Fibroblast of villous mesenchyme (primary cell): Measurements from ENCODE around the gene IQSEC1. TPM values are rescaled to one million over a fixed set of nuclear protein-coding genes. Genes with fewer than 3 reads are reported as not detected.

Source experiments
- DNase-seq: peaks from one replicate; pipeline ENCODE4 v3.0.0-alpha.2; 2010; ENCODE audit warnings: low read depth
- H3K4me3 ChIP-seq: 2 replicates; pipeline ENCODE4 v1.5.1; 2011; ENCODE audit warnings: low read depth, mild to moderate bottlenecking, low read length
- CTCF ChIP-seq: IDR thresholded peaks from 2 replicates; pipeline ENCODE4 v1.5.1; 2012; ENCODE audit warnings: low read depth, mild to moderate bottlenecking, low read length; ENCODE audit not compliant: insufficient read depth
- total RNA-seq: library from RNA; depleted of rRNA; stranded (reverse); fragments of >200 nt; gene quantifications from 2 replicates; pipeline ENCODE4 v1.2.3, GENCODE V29; 2012

The IQSEC1 gene
- total RNA-seq, 1 donor, result 19.9 TPM

GRCh38 chr3:12984023-12984823 is 89.0 kb downstream of the IQSEC1 start:
- TF ChIP-seq CTCF, result peak; percentile 86
- DNase-seq, result peak; percentile 77
- no peak overlapping the region for H3K4me3 ChIP-seq

- no peak for DNase-seq
- TF ChIP-seq CTCF, result no peak
- no peak overlapping the region for H3K4me3 ChIP-seq
Observed at GRCh38 chr3:12983319-12983718, 89.9 kb downstream of the IQSEC1 start.

GRCh38 chr3:12982619-12983101 is 90.6 kb downstream of the IQSEC1 start:
- no peak for TF ChIP-seq CTCF
- no peak for DNase-seq
- no peak overlapping the region for H3K4me3 ChIP-seq

GRCh38 chr3:12981306-12982275 is 91.6 kb downstream of the IQSEC1 start:
- no peak for TF ChIP-seq CTCF
- DNase-seq, result no peak
- no peak overlapping the region for H3K4me3 ChIP-seq

GRCh38 chr3:12980596-12981290 is 92.5 kb downstream of the IQSEC1 start:
- DNase-seq, result no peak
- no peak overlapping the region for H3K4me3 ChIP-seq
- no peak for TF ChIP-seq CTCF

- H3K4me3 ChIP-seq, result no peak overlapping the region
- TF ChIP-seq CTCF, result no peak
- no peak for DNase-seq
Observed at GRCh38 chr3:12979947-12980487, 93.2 kb downstream of the IQSEC1 start.
